ENCODE measurements around the gene ATP8B4.

DNA sequence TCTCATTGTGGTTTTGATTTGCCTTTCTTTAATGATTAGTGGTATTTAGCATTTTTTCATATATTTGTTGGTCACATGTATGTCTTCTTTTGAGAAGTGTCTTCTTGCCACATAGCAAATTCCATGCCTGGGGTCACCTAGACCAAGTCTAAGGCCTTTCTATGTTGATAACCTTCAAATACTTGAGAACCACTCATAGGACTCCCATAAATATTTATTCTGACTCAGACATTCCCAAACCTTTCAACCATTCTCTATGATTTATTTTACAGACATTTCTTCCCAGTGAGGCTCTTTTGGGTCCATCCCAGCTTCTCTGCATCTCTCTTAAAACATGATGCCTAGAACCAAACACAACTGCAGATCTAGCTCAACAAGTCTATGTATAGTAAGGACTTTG is 69.2 kb downstream of the ATP8B4 start:
- TF ChIP-seq RAD21 (IDR thresholded peaks at IDR 0.05; ENCODE audit: low read depth): no peak
- TF ChIP-seq, protein P1, sequence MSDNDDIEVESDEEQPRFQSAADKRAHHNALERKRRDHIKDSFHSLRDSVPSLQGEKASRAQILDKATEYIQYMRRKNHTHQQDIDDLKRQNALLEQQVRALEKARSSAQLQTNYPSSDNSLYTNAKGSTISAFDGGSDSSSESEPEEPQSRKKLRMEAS (IDR thresholded peaks at IDR 0.05): no peak
- TF ChIP-seq TAF1 (IDR thresholded peaks at IDR 0.05; ENCODE audit: low read depth): no peak
- TF ChIP-seq EP300 (IDR thresholded peaks at IDR 0.05; ENCODE audit: borderline replicate concordance): no peak
- TF ChIP-seq CREB1 (IDR thresholded peaks at IDR 0.05; ENCODE audit: low read depth): no peak
- TF ChIP-seq TEAD4 (IDR thresholded peaks at IDR 0.05): no peak

All from Ishikawa (cell line).